Testis (tissue), 3 donors: ENCODE measurements around the gene DCK. TPM values are rescaled to one million over a fixed set of nuclear protein-coding genes. Genes with fewer than 3 reads are reported as not detected.
"Not testable (repeated sequence)": the region's sequence is repeated elsewhere in the genome, so short reads cannot be mapped to it uniquely, and the experiment has no call there.

Experiments
- DNase-seq: peaks from one replicate; pipeline ENCODE4 v3.0.0-alpha.2; 2019
- H3K27ac ChIP-seq, 2 donors: fragments of 200-600 bp; sonication (generic); one replicate each; pipeline ENCODE4 v1.5.1; 2019
- H3K27me3 ChIP-seq: fragments of 200-600 bp; sonication (generic); one replicate; pipeline ENCODE4 v1.5.1; 2019
- H3K36me3 ChIP-seq: fragments of 200-600 bp; sonication (generic); one replicate; pipeline ENCODE4 v1.5.1; 2017; ENCODE audit warnings: low read depth; ENCODE audit errors: missing control alignments
- H3K4me1 ChIP-seq: fragments of 200-600 bp; sonication (generic); one replicate; pipeline ENCODE4 v1.5.1; 2019
- H3K4me3 ChIP-seq, 2 donors: fragments of 200-600 bp; sonication (generic); one replicate each; pipeline ENCODE4 v1.5.1; 2017 to 2019
- H3K9me3 ChIP-seq: fragments of 200-600 bp; sonication (generic); one replicate; pipeline ENCODE4 v1.5.1; 2017
- POLR2A ChIP-seq: fragments of 450-650 bp; IDR thresholded peaks from one replicate; pipeline ENCODE4 v1.6.1; 2017; ENCODE audit warnings: antibody characterized with exemption, mild to moderate bottlenecking, moderate library complexity
- WGBS, 2 donors: methylation state at CpG; one replicate each; pipeline ENCODE4 v1.1.5; 2018; 5-methylcytosine and 5-hydroxymethylcytosine counted together
- intact Hi-C: fragments of 100-400 bp; cut with DNase I; formaldehyde crosslinking; loops from one replicate; pipeline ENCODE4 v1.15.1; 2023; ENCODE audit warnings: low total_unique reads
- polyA plus RNA-seq: library from polyadenylated mRNA; stranded (reverse); fragments of 350-450 nt; fragmentation: Illumina TruSeq; extraction: RNeasy Lipid Tissue Mini Kit (QIAGEN cat#74804); gene quantifications from one replicate; pipeline ENCODE4 v1.2.3, GENCODE V29; 2014; ENCODE audit warnings: low read depth, low replicate concordance; ENCODE audit not compliant: insufficient read depth
- total RNA-seq, 2 donors: library from RNA; depleted of rRNA; stranded (reverse); fragments of >200 nt; gene quantifications; one replicate each; pipeline ENCODE4 v1.2.3, GENCODE V29; 2016
- TF ChIP-seq, protein P1 (sequence below), 3 experiments: fragments of 450-650 bp in 2 of 3; fragments of 200-600 bp in 1 of 3; sonication (generic) in 1 of 3; IDR thresholded peaks; one replicate each; pipeline ENCODE4 v1.5.1; 2016 to 2019; ENCODE audit warnings: antibody characterized with exemption in 3 of 3, mild to moderate bottlenecking in 2 of 3, moderate library complexity in 1 of 3

DCK gene
- total and polyA plus RNA-seq, 3 donors from 2014 or later = 12.8 to 14.6 (median 13.0) TPM

DNA sequence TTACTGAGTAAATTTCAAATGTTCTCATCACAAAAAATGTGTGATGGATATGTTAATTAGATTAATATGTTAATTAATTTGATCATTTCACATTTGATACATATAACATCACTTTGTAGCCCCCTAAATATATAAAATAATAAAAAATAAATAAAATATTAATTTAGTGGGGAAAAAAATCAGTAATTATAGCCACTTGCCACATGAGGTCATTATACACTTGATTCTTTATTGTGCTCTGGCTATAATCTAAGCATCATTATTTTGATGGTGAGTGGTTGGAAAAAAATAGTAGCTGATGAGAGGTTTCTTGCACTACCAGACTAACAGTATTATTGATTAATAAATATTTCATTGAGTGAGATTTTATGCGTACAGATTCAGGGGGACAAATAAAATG, 57.4 kb downstream of the DCK start:
- Histone ChIP-seq H3K9me3 (no peaks in the 10 kb centered on the region), H3K4me3 (no peak overlapping the region), H3K27me3 (no peaks in the 10 kb centered on the region), H3K27ac (no peak overlapping the region), H3K4me1 (no peaks in the 10 kb centered on the region), H3K36me3 (no peaks in the 10 kb centered on the region)
- 86 to 97% methylated on average over 1 of the region's 1 CpG for WGBS, 2 donors
- no peak for DNase-seq
- intact Hi-C loops = no loop called here
- no peak for TF ChIP-seq POLR2A
- TF ChIP-seq, protein P1, sequence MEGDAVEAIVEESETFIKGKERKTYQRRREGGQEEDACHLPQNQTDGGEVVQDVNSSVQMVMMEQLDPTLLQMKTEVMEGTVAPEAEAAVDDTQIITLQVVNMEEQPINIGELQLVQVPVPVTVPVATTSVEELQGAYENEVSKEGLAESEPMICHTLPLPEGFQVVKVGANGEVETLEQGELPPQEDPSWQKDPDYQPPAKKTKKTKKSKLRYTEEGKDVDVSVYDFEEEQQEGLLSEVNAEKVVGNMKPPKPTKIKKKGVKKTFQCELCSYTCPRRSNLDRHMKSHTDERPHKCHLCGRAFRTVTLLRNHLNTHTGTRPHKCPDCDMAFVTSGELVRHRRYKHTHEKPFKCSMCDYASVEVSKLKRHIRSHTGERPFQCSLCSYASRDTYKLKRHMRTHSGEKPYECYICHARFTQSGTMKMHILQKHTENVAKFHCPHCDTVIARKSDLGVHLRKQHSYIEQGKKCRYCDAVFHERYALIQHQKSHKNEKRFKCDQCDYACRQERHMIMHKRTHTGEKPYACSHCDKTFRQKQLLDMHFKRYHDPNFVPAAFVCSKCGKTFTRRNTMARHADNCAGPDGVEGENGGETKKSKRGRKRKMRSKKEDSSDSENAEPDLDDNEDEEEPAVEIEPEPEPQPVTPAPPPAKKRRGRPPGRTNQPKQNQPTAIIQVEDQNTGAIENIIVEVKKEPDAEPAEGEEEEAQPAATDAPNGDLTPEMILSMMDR (IDR thresholded peaks at IDR 0.05) = no peak

DNA sequence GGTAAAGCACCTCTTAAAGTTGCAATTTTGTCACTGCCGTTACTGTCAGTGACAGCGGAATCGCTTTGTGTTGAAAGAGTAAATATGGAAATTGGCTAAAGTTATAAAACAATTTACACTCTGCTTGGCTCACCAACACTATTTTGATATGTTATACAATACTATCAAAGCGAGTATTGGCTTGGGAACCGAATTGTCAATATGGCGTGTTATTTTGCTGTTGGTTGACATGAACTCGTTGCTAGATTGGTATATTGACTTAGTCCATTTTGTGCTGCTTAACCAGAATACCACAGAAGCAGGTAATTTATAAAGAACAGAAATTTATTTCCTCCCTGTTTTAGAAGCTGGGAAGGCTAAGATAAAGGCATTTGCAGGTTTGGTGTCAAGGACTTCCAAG, 58.6 kb downstream of the DCK start:
- Histone ChIP-seq H3K36me3 (no peaks in the 10 kb centered on the region), H3K4me1 (no peaks in the 10 kb centered on the region), H3K4me3 (no peak overlapping the region), H3K27ac (no peak overlapping the region), H3K9me3 (no peaks in the 10 kb centered on the region), H3K27me3 (no peaks in the 10 kb centered on the region)
- DNase-seq = no peak
- WGBS, 2 donors = 78 to 79% methylated on average over 7 of the region's 7 CpGs
- no peak for TF ChIP-seq POLR2A
- TF ChIP-seq, protein P1 (IDR thresholded peaks at IDR 0.05) = no peak
- intact Hi-C loops = no loop called here

DNA sequence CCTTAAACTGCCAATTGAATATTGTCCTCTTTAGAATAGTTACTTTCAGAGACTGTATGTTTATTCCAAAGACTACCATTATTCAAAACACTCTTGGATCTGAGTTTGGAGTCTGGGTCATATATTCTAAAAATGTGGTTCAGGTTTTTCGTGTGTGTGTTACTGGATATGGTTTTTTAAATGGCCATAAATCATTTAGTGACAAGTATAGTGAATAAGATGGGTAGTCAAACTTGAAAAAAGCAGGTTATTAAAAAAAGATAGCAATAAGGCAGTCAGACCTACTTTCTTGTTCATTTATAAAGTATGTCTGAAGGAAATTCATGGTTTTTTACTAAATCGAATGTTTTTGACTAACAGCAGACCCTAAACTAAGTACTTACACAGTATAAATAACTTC, 59.3 kb downstream of the DCK start:
- no peaks in the 10 kb centered on the region for H3K4me1 ChIP-seq
- no peak overlapping the region for H3K27ac ChIP-seq
- intact Hi-C loops = no loop called here
- H3K27me3 ChIP-seq = no peaks in the 10 kb centered on the region
- H3K4me3 ChIP-seq = no peak overlapping the region
- 65 to 71% methylated on average over 2 of the region's 2 CpGs for WGBS, 2 donors
- TF ChIP-seq, protein P1 (IDR thresholded peaks at IDR 0.05) = no peak
- TF ChIP-seq POLR2A = no peak
- H3K36me3 ChIP-seq = no peaks in the 10 kb centered on the region
- no peaks in the 10 kb centered on the region for H3K9me3 ChIP-seq
- no peak for DNase-seq

DNA sequence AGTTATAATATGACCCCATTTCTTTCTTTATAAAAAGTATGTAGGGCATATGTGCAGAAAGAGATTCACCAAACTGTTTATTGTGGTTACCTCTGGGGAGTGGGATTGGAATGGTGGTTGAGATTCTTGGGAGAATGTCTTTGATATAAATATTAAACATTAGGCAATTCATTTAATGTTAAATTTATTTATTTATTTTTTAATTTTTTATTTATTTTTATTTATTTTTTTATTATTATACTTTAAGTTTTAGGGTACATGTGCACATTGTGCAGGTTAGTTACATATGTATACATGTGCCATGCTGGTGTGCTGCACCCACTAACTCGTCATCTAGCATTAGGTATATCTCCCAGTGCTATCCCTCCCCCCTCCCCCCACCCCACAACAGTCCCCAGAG, 60.2 kb downstream of the DCK start:
- intact Hi-C loops, H3K4me1 ChIP-seq, H3K27me3 ChIP-seq, H3K36me3 ChIP-seq, DNase-seq, H3K9me3 ChIP-seq, H3K4me3 ChIP-seq, H3K27ac ChIP-seq: not testable (repeated sequence)
- WGBS, 2 donors = 86 to 100% methylated on average over 1 of the region's 1 CpG

DNA sequence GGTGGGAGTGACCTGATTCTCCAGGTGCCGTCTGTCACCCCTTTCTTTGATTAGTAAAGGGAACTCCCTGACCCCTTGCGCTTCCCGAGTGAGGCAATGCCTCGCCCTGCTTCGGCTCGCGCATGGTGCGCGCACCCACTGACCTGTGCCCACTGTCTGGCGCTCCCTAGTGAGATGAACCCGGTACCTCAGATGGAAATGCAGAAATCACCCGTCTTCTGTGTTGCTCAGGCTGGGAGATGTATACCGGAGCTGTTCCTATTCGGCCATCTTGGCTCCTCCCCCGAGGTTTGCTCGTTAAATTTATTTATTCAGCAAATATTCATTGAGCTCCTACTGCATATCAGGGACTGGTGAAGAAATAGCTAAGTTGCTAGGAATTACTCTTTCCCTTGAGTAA, 66.1 kb downstream of the DCK start:
- H3K36me3 ChIP-seq, H3K4me1 ChIP-seq, intact Hi-C loops, H3K27ac ChIP-seq, H3K27me3 ChIP-seq, H3K9me3 ChIP-seq, H3K4me3 ChIP-seq, DNase-seq: not testable (repeated sequence)
- WGBS, 2 donors = 68 to 93% methylated on average over 3 to 13 of the region's 16 CpGs

DNA sequence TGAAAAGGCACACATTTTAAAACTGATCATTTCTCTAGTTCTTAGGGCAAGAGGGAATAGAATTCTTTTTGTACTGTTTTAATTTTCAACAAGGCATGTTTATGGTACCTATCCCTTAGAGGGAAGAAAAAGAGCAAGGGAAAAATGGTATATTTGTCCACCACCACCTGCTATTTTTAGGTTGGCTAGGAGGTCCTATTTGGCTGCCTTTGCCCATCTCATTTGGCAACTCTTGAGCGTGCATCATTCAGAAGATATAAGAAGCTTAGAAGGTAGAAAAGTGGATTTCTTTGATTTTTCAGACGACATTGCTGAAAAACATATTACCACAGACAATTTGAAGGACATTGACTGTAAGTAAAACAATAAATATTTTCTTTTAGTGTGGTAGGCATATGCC, 69.0 kb downstream of the DCK start:
- intact Hi-C loops = no loop called here
- H3K4me1 ChIP-seq = no peaks in the 10 kb centered on the region
- H3K4me3 ChIP-seq = no peak overlapping the region
- H3K36me3 ChIP-seq = no peaks in the 10 kb centered on the region
- TF ChIP-seq, protein P1 (IDR thresholded peaks at IDR 0.05) = no peak
- TF ChIP-seq POLR2A = no peak
- H3K27me3 ChIP-seq = no peaks in the 10 kb centered on the region
- H3K27ac ChIP-seq = no peak overlapping the region
- no peak for DNase-seq
- H3K9me3 ChIP-seq = no peaks in the 10 kb centered on the region
- WGBS, 2 donors = 82 to 88% methylated on average over 2 of the region's 2 CpGs
